ENCODE results near the gene ASB18.
"Not testable (repeated sequence)": the region's sequence is repeated elsewhere in the genome, so short reads cannot be mapped to it uniquely, and the experiment has no call there.

ASB18 gene

GRCh38 chr2:236264256-236264655, at the start of gene ASB18:
TSS of gene ASB18 (minus strand) at chr2:236264406. CDS start at chr2:236264345, 61 bp downstream.
- no peak for DNase-seq

- no peak for DNase-seq
These were observed 47.1 kb upstream of the ASB18 start for GRCh38 chr2:236311286-236311685.

GRCh38 chr2:236309669-236310029, 45.4 kb upstream of the ASB18 start:
- DNase-seq: no peak

- no peak for DNase-seq
These were observed 44.9 kb upstream of the ASB18 start for GRCh38 chr2:236308855-236309668.

- DNase-seq: no peak
These were observed 43.4 kb upstream of the ASB18 start for GRCh38 chr2:236307641-236308040.

GRCh38 chr2:236306825-236307540, 42.8 kb upstream of the ASB18 start:
- no peak for DNase-seq

GRCh38 chr2:236305964-236306605, 41.9 kb upstream of the ASB18 start:
- no peak for DNase-seq

GRCh38 chr2:236305531-236305930, 41.3 kb upstream of the ASB18 start:
- DNase-seq: no peak

GRCh38 chr2:236303935-236304334, 39.7 kb upstream of the ASB18 start:
- no peak for DNase-seq

- no peak for DNase-seq
These were observed 38.3 kb upstream of the ASB18 start for GRCh38 chr2:236302555-236302954.

- DNase-seq: no peak
These were observed 34.8 kb upstream of the ASB18 start for GRCh38 chr2:236298924-236299475.

- DNase-seq: no peak
These were observed 31.3 kb upstream of the ASB18 start for GRCh38 chr2:236295481-236295880.

GRCh38 chr2:236294647-236295046, 30.4 kb upstream of the ASB18 start:
- DNase-seq: no peak

- no peak for DNase-seq
These were observed 29.1 kb upstream of the ASB18 start for GRCh38 chr2:236293241-236293810.

GRCh38 chr2:236291911-236292310, 27.7 kb upstream of the ASB18 start:
- no peak for DNase-seq

GRCh38 chr2:236291476-236291875, 27.3 kb upstream of the ASB18 start:
- no peak for DNase-seq

- DNase-seq: no peak
These were observed 26.7 kb upstream of the ASB18 start for GRCh38 chr2:236290742-236291425.

GRCh38 chr2:236289766-236290462, 25.7 kb upstream of the ASB18 start:
- no peak for DNase-seq

GRCh38 chr2:236288373-236288772, 24.2 kb upstream of the ASB18 start:
- not testable (repeated sequence) for DNase-seq

GRCh38 chr2:236287656-236288055, 23.4 kb upstream of the ASB18 start:
- no peak for DNase-seq

GRCh38 chr2:236286873-236287545, 22.8 kb upstream of the ASB18 start:
- DNase-seq: no peak
